Omental fat pad (tissue), 4 donors: Measurements from ENCODE around the gene SPAG7. TPM values are rescaled to one million over a fixed set of nuclear protein-coding genes. Genes with fewer than 3 reads are reported as not detected.

Experiments
- ATAC-seq: fragments of 150-250 bp; one replicate; pipeline ENCODE4 v1.9.1; 2016; ENCODE audit warnings: mild to moderate bottlenecking, moderate library complexity; ENCODE audit not compliant: low FRiP score
- DNase-seq: peaks from one replicate; pipeline ENCODE4 v3.0.0-alpha.2; 2019; ENCODE audit warnings: low spot score
- CTCF ChIP-seq, 3 donors: fragments of 450-650 bp; IDR thresholded peaks; one replicate each; pipeline ENCODE4 v1.5.1; 2016 to 2017; ENCODE audit warnings: antibody characterized with exemption in 3 of 3, mild to moderate bottlenecking in 3 of 3, moderate library complexity in 2 of 3
- total RNA-seq, 4 donors: library from RNA; depleted of rRNA; stranded (reverse); fragments of >200 nt; gene quantifications; one replicate each; pipeline ENCODE4 v1.1.0, GENCODE V29; 2016

The SPAG7 gene
- total RNA-seq, 4 donors from 2014 or later = 45.3 to 71.0 (median 47.5) TPM

- peak; percentile 8 for ATAC-seq
- no peak for TF ChIP-seq CTCF (IDR thresholded peaks at IDR 0.05)
- DNase-seq = no peak
Observed at GRCh38 chr17:4969047-4969550, 1.5 kb upstream of the SPAG7 start.

- TF ChIP-seq CTCF (IDR thresholded peaks at IDR 0.05) = no peak
- DNase-seq (no peak), ATAC-seq (no peak)
Observed at GRCh38 chr17:4968486-4969046, 949 bp upstream of the SPAG7 start.

- ATAC-seq = peak; percentile 93
- TF ChIP-seq CTCF (IDR thresholded peaks at IDR 0.05) = no peak
- DNase-seq = peak; percentile 89
Observed at GRCh38 chr17:4966844-4967538, 626 bp downstream of the SPAG7 start.

GRCh38 chr17:4965311-4965986 is 2.2 kb downstream of the SPAG7 start:
- ATAC-seq (no peak), DNase-seq (no peak)
- TF ChIP-seq CTCF (IDR thresholded peaks at IDR 0.05) = no peak

- no peak for DNase-seq
- no peak for ATAC-seq
- no peak for TF ChIP-seq CTCF (IDR thresholded peaks at IDR 0.05)
Observed at GRCh38 chr17:4960279-4960922, 7.2 kb downstream of the SPAG7 start.

- TF ChIP-seq CTCF (IDR thresholded peaks at IDR 0.05) = no peak
- ATAC-seq (no peak), DNase-seq (no peak)
Observed at GRCh38 chr17:4959261-4959965, 8.2 kb downstream of the SPAG7 start.
